HEK293 (cell line): ENCODE data around the gene TNS3.
A peak's percentile ranks its signal among the peaks of the same experiment; 100 is the strongest.

Experiments used
- CTCF ChIA-PET: fragments of 350-600 bp; formaldehyde crosslinking; extraction: SDS; loops from one replicate; lab custom pipeline; 2021; ENCODE audit warnings: antibody characterized with exemption; lab: Yijun Ruan, JAX
- POLR2A ChIA-PET: fragments of 300-600 bp; formaldehyde crosslinking; extraction: SDS; loops from one replicate; lab custom pipeline; 2020; ENCODE audit warnings: antibody characterized with exemption, inconsistent platforms; lab: Yijun Ruan, JAX
- H3K27ac ChIP-seq: fragments of 200-500 bp; sonication (Bioruptor generic); 2 replicates; pipeline ENCODE4 v1.5.1; 2014; ENCODE audit warnings: low read depth, low read length, control low read depth, inconsistent platforms; ENCODE audit errors: extremely low read depth
- H3K36me3 ChIP-seq, 2 experiments: fragments of 200-500 bp in 1 of 2; sonication (Bioruptor generic) in 1 of 2; 1 replicate in 1 of 2; 2 replicates in 1 of 2; pipeline ENCODE4 v1.5.1; 2014 to 2017; ENCODE audit warnings: inconsistent platforms in 2 of 2, low read length in 2 of 2; ENCODE audit not compliant: control insufficient read depth in 2 of 2, insufficient read depth in 1 of 2
- H3K4me1 ChIP-seq: fragments of 200-500 bp; sonication (Bioruptor generic); 2 replicates; pipeline ENCODE4 v1.5.1; 2014; ENCODE audit warnings: mild to moderate bottlenecking, low read length, inconsistent platforms; ENCODE audit not compliant: control insufficient read depth, insufficient read depth
- H3K4me3 ChIP-seq: 2 replicates; pipeline ENCODE4 v1.5.1; 2011; ENCODE audit warnings: low read depth, mild to moderate bottlenecking, control low read depth, low read length, moderate library complexity
- H3K9me3 ChIP-seq: fragments of 200-500 bp; sonication (Bioruptor generic); 2 replicates; pipeline ENCODE4 v1.5.1; 2014; ENCODE audit warnings: low read depth, low read length, inconsistent platforms; ENCODE audit not compliant: control insufficient read depth, insufficient read depth
- MYNN ChIP-seq: fragments of 450-650 bp; formaldehyde crosslinking; IDR thresholded peaks from 2 replicates; pipeline ENCODE4 v1.5.1; 2016; ENCODE audit warnings: missing biosample characterization, missing genetic modification characterization, borderline replicate concordance
- PRDM10 ChIP-seq: fragments of 450-650 bp; formaldehyde crosslinking; IDR thresholded peaks from 2 replicates; pipeline ENCODE4 v1.5.1; 2016; ENCODE audit warnings: missing biosample characterization, missing genetic modification characterization
- REPIN1 ChIP-seq: fragments of 450-650 bp; formaldehyde crosslinking; IDR thresholded peaks from 2 replicates; pipeline ENCODE4 v1.5.1; 2017; ENCODE audit warnings: missing biosample characterization, missing genetic modification characterization, low read depth
- ZNF2 ChIP-seq: fragments of 450-650 bp; formaldehyde crosslinking; IDR thresholded peaks from 2 replicates; pipeline ENCODE4 v1.5.1; 2016; ENCODE audit warnings: missing biosample characterization, missing genetic modification characterization
- ZNF24 ChIP-seq: fragments of 450-650 bp; formaldehyde crosslinking; IDR thresholded peaks from 2 replicates; pipeline ENCODE4 v1.5.1; 2016; ENCODE audit warnings: missing biosample characterization, missing genetic modification characterization
- ZNF335 ChIP-seq: fragments of 450-650 bp; formaldehyde crosslinking; conservative IDR thresholded peaks from 2 replicates; pipeline ENCODE4 v1.5.1; 2016; ENCODE audit warnings: missing biosample characterization, missing genetic modification characterization
- ZNF366 ChIP-seq: fragments of 450-650 bp; formaldehyde crosslinking; conservative IDR thresholded peaks from 2 replicates; pipeline ENCODE4 v1.5.1; 2016; ENCODE audit warnings: missing biosample characterization, missing genetic modification characterization
- ZNF426 ChIP-seq: fragments of 450-650 bp; formaldehyde crosslinking; IDR thresholded peaks from 2 replicates; pipeline ENCODE4 v1.5.1; 2017; ENCODE audit warnings: missing biosample characterization, missing genetic modification characterization, mild to moderate bottlenecking, inconsistent platforms, moderate library complexity
- ZNF510 ChIP-seq: fragments of 450-650 bp; formaldehyde crosslinking; IDR thresholded peaks from 2 replicates; pipeline ENCODE4 v1.5.1; 2018; ENCODE audit warnings: mild to moderate bottlenecking, missing genetic modification characterization, missing biosample characterization; ENCODE audit not compliant: insufficient replicate concordance
- ZNF580 ChIP-seq: fragments of 450-650 bp; formaldehyde crosslinking; IDR thresholded peaks from 2 replicates; pipeline ENCODE4 v1.5.1; 2016; ENCODE audit warnings: missing biosample characterization, missing genetic modification characterization
- ZNF629 ChIP-seq: fragments of 450-650 bp; formaldehyde crosslinking; IDR thresholded peaks from 2 replicates; pipeline ENCODE4 v1.5.1; 2017; ENCODE audit warnings: missing biosample characterization, missing genetic modification characterization
- ZNF670 ChIP-seq: fragments of 450-650 bp; formaldehyde crosslinking; IDR thresholded peaks from 2 replicates; pipeline ENCODE4 v1.5.1; 2016; ENCODE audit warnings: missing biosample characterization, missing genetic modification characterization, low read depth
- ZXDB ChIP-seq: fragments of 450-650 bp; formaldehyde crosslinking; IDR thresholded peaks from 2 replicates; pipeline ENCODE4 v1.5.1; 2016; ENCODE audit warnings: missing biosample characterization, missing genetic modification characterization
- TF ChIP-seq, protein P1 (sequence below): fragments of 450-650 bp; formaldehyde crosslinking; IDR thresholded peaks from 2 replicates; pipeline ENCODE4 v1.5.1; 2017; ENCODE audit warnings: missing biosample characterization, missing genetic modification characterization
- TF ChIP-seq, protein P2 (sequence below): fragments of 450-650 bp; formaldehyde crosslinking; IDR thresholded peaks from 2 replicates; pipeline ENCODE4 v1.5.1; 2016; ENCODE audit warnings: missing biosample characterization, missing genetic modification characterization
- TF ChIP-seq, protein P3 (sequence below): fragments of 450-650 bp; formaldehyde crosslinking; optimal IDR thresholded peaks from 2 replicates; pipeline ENCODE3; 2016; ENCODE audit warnings: missing biosample characterization, mild to moderate bottlenecking, missing genetic modification characterization
- TF ChIP-seq, protein P4 (sequence below): sonication (generic); formaldehyde crosslinking; IDR thresholded peaks from 2 replicates; pipeline ENCODE4 v1.8.1; 2022; ENCODE audit warnings: mild to moderate bottlenecking, moderate library complexity, missing genetic modification reagents

TNS3 gene

DNA sequence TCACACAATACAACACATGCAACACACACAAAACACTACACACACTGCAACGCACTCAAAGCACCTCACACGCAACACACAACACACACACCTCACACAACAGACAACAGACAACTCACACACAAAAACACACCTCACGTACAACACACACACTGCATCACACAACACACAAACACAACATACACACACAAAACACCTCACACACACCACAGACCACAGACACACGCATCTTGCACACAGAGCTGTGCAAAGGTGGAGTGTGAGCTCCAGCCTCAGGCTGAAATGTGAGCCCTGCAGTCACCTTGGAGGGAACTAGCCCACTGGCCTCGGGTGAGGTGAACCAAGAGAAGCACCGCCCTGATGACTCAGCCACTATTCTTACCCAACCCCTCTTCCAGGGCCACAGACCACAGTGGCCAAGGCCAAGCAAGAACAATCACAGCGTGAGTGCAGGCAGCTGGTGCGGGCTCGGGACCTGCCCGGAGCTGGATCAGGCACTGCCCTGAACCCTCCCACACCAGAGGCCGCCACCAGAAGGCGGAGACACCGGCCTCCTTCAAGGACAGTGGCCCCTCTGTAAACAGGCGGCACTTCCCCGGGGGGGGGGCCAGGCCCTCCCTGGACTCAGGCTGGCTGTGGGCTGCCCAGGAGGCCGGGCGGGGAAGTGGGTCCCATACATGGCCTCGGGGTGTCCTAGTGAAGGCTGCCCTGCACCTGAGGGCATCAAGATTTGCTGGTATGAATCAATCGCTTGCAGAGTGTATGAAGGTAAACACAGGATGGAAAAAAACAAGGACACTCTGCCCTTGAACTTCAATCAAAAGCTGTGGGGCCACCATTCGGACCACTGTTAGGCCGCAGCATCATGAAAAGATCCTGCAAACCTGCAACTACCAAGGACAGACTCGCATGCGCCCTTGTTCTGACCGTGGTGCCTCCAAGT lies 106.7 kb downstream of the TNS3 start (continued):
- TF ChIP-seq ZNF335 (tag by site-specific recombination) (peak; percentile 33; the same call in 1 of the 2 replicates), ZNF580 (tag by site-specific recombination) (no peak), REPIN1 (no peak), ZNF629 (tag by site-specific recombination) (peak; percentile 35; the same call in 1 of the 2 replicates), ZXDB (tag by site-specific recombination) (0 out of 2 replicates have a peak, but pooled peaks have one; percentile 14), ZNF366 (tag by site-specific recombination) (no peak), PRDM10 (tag by site-specific recombination) (peak; percentile 47; the same call in 1 of the 2 replicates), ZNF2 (tag by site-specific recombination) (peak; percentile 55; the same call in 1 of the 2 replicates)
- TF ChIP-seq, protein P1, sequence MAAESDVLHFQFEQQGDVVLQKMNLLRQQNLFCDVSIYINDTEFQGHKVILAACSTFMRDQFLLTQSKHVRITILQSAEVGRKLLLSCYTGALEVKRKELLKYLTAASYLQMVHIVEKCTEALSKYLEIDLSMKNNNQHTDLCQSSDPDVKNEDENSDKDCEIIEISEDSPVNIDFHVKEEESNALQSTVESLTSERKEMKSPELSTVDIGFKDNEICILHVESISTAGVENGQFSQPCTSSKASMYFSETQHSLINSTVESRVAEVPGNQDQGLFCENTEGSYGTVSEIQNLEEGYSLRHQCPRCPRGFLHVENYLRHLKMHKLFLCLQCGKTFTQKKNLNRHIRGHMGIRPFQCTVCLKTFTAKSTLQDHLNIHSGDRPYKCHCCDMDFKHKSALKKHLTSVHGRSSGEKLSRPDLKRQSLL (tag by site-specific recombination) = no peak
- TF ChIP-seq, all 188 proteins: peak for 22

DNA sequence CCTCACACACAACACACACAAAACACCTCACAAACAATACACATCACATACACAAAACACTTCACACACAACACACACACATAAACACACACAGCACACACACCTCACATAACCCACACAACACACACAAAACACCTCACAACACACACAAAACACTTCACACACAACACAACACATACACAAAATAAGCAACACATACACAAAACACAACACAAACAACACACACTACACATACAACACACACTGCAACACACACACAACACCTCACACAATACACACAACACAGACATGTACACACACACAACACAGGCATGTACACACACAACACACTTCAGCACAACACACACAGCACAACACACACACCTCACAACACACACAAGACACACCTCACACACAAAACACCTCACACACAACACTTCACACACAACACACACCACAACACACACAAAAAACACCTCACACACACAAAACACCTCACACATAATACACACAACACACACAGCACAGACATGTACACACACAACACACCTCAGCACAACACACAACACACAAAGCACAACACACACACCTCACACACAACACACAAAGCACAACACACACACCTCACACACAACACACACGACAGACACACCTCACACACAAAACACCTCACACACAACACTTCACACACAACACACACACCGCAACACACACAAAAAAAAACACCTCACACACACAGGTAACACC lies 107.5 kb downstream of the TNS3 start:
- no peaks in the 10 kb centered on the region for H3K9me3 ChIP-seq
- ChIA-PET CTCF (interaction anchor here (0.6 kb wide), 1 partner anchor 29 kb away, joined by 5 read pairs; no protein-coding TSS in a partner anchor), POLR2A (interaction anchor here (0.7 kb wide), 1 partner anchor 284 kb away, joined by 3 read pairs; no protein-coding TSS in a partner anchor)
- H3K36me3 ChIP-seq = no peaks in the 10 kb centered on the region
- no peak overlapping the region for H3K4me3 ChIP-seq
- peaks cover 3% of the 10 kb centered on the region; the same call in 1 of the 2 replicates for H3K4me1 ChIP-seq
- H3K27ac ChIP-seq = no peak overlapping the region
- TF ChIP-seq, protein P2, sequence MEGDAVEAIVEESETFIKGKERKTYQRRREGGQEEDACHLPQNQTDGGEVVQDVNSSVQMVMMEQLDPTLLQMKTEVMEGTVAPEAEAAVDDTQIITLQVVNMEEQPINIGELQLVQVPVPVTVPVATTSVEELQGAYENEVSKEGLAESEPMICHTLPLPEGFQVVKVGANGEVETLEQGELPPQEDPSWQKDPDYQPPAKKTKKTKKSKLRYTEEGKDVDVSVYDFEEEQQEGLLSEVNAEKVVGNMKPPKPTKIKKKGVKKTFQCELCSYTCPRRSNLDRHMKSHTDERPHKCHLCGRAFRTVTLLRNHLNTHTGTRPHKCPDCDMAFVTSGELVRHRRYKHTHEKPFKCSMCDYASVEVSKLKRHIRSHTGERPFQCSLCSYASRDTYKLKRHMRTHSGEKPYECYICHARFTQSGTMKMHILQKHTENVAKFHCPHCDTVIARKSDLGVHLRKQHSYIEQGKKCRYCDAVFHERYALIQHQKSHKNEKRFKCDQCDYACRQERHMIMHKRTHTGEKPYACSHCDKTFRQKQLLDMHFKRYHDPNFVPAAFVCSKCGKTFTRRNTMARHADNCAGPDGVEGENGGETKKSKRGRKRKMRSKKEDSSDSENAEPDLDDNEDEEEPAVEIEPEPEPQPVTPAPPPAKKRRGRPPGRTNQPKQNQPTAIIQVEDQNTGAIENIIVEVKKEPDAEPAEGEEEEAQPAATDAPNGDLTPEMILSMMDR = no peak
- TF ChIP-seq ZNF670 (tag by site-specific recombination) = peak; percentile 60
- TF ChIP-seq, all 188 proteins: peak for 1

GRCh38 chr7:47473499-47474210 lies 108.3 kb downstream of the TNS3 start:
- peaks cover 3% of the 10 kb centered on the region; the same call in 1 of the 2 replicates for H3K4me1 ChIP-seq
- H3K36me3 ChIP-seq = no peaks in the 10 kb centered on the region
- no peak overlapping the region for H3K4me3 ChIP-seq
- no peaks in the 10 kb centered on the region for H3K9me3 ChIP-seq
- ChIA-PET CTCF (no interaction called here), POLR2A (no interaction called here)
- H3K27ac ChIP-seq = no peak overlapping the region
- TF ChIP-seq, protein P3, sequence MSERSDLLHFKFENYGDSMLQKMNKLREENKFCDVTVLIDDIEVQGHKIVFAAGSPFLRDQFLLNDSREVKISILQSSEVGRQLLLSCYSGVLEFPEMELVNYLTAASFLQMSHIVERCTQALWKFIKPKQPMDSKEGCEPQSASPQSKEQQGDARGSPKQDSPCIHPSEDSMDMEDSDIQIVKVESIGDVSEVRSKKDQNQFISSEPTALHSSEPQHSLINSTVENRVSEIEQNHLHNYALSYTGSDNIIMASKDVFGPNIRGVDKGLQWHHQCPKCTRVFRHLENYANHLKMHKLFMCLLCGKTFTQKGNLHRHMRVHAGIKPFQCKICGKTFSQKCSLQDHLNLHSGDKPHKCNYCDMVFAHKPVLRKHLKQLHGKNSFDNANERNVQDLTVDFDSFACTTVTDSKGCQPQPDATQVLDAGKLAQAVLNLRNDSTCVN (tag by site-specific recombination) = no peak
- TF ChIP-seq ZNF510 (tag by site-specific recombination) = no peak
- no peak for TF ChIP-seq ZNF426 (tag by site-specific recombination)
- TF ChIP-seq ZNF24 (tag by site-specific recombination) = no peak
- no peak for TF ChIP-seq MYNN (tag by site-specific recombination)
- TF ChIP-seq REPIN1 = no peak
- TF ChIP-seq, protein P4, sequence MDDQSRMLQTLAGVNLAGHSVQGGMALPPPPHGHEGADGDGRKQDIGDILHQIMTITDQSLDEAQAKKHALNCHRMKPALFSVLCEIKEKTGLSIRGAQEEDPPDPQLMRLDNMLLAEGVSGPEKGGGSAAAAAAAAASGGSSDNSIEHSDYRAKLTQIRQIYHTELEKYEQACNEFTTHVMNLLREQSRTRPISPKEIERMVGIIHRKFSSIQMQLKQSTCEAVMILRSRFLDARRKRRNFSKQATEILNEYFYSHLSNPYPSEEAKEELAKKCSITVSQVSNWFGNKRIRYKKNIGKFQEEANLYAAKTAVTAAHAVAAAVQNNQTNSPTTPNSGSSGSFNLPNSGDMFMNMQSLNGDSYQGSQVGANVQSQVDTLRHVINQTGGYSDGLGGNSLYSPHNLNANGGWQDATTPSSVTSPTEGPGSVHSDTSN (CRISPR knock-in tag) = no peak
